Tibial nerve (tissue), 4 donors: Measurements from ENCODE around the gene NKX2-3. TPM values are rescaled to one million over a fixed set of nuclear protein-coding genes. Genes with fewer than 3 reads are reported as not detected.

Experiments
- DNase-seq, 2 donors: peaks; one replicate each; pipeline ENCODE4 v3.0.0-alpha.2; 2019; ENCODE audit warnings: low spot score in 2 of 2
- H3K27ac ChIP-seq, 4 donors: fragments of 200-600 bp; sonication (generic) in 3 of 4; one replicate each; pipeline ENCODE4 v1.5.1; 2017 to 2019; ENCODE audit warnings: mild to moderate bottlenecking in 1 of 4
- H3K27me3 ChIP-seq, 2 donors: fragments of 200-600 bp; sonication (generic) in 1 of 2; one replicate each; pipeline versions ENCODE4 v1.5.1 to v1.6.0; 2017 to 2019
- H3K36me3 ChIP-seq, 3 donors: fragments of 200-600 bp; sonication (generic); one replicate each; pipeline ENCODE4 v1.5.1; 2018 to 2019
- H3K4me1 ChIP-seq, 4 donors: fragments of 200-600 bp; sonication (generic) in 3 of 4; one replicate each; pipeline ENCODE4 v1.5.1; 2017 to 2019
- H3K4me3 ChIP-seq, 4 donors: fragments of 200-600 bp; sonication (generic) in 3 of 4; one replicate each; pipeline ENCODE4 v1.5.1; 2017 to 2019; ENCODE audit warnings: mild to moderate bottlenecking in 1 of 4, moderate library complexity in 1 of 4
- H3K9me3 ChIP-seq, 4 donors: fragments of 200-600 bp; sonication (generic) in 3 of 4; one replicate each; pipeline ENCODE4 v1.5.1; 2017 to 2019
- CTCF ChIP-seq, 5 experiments: fragments of 200-600 bp in 3 of 5; fragments of 450-650 bp in 2 of 5; sonication (generic) in 3 of 5; IDR thresholded peaks; one replicate each; pipeline ENCODE4 v1.5.1; 2016 to 2019; ENCODE audit warnings: antibody characterized with exemption in 5 of 5, mild to moderate bottlenecking in 3 of 5, moderate library complexity in 2 of 5
- EP300 ChIP-seq, 2 donors: sonication (generic); formaldehyde crosslinking; IDR thresholded peaks; one replicate each; pipeline ENCODE4 v1.6.1; 2017; ENCODE audit warnings: antibody characterized with exemption in 2 of 2, mild to moderate bottlenecking in 1 of 2
- POLR2A ChIP-seq, 2 donors: fragments of 450-650 bp; IDR thresholded peaks; one replicate each; pipeline ENCODE4 v1.6.1; 2017; ENCODE audit warnings: antibody characterized with exemption in 2 of 2, mild to moderate bottlenecking in 2 of 2, moderate library complexity in 2 of 2
- WGBS, 2 donors: methylation state at CpG; one replicate each; pipeline ENCODE4 v1.1.5; 2018; 5-methylcytosine and 5-hydroxymethylcytosine counted together
- total RNA-seq, 4 donors: library from RNA; depleted of rRNA; stranded (reverse); fragments of >200 nt; gene quantifications; one replicate each; pipeline ENCODE4 v1.1.0, GENCODE V29; 2016

NKX2-3 gene
- total RNA-seq, 4 donors from 2014 or later = not detected

- no peaks in the 10 kb centered on the region for H3K9me3 ChIP-seq
- no peak overlapping the region for H3K4me3 ChIP-seq
- peaks cover 0 to 55% of the 10 kb centered on the region in 2 donors for H3K27me3 ChIP-seq
- TF ChIP-seq CTCF (IDR thresholded peaks at IDR 0.05) (no peak), EP300 (IDR thresholded peaks at IDR 0.05) (no peak), POLR2A (IDR thresholded peaks at IDR 0.05) (no peak)
- WGBS, 2 donors = 62 to 66% methylated on average over 11 of the region's 11 CpGs
- no peak overlapping the region for H3K27ac ChIP-seq
- H3K4me1 ChIP-seq = peaks cover 0 to 5% (median 3%) of the 10 kb centered on the region in 4 donors
- no peak for DNase-seq
- H3K36me3 ChIP-seq = no peaks in the 10 kb centered on the region
These were observed 22.6 kb downstream of the NKX2-3 start for GRCh38 chr10:99555371-99555770.

- no peak for DNase-seq
These were observed 23.2 kb downstream of the NKX2-3 start for GRCh38 chr10:99555825-99556523.

GRCh38 chr10:99557044-99557443, 24.3 kb downstream of the NKX2-3 start:
- H3K36me3 ChIP-seq = no peaks in the 10 kb centered on the region
- TF ChIP-seq CTCF (IDR thresholded peaks at IDR 0.05) (no peak), EP300 (IDR thresholded peaks at IDR 0.05) (no peak), POLR2A (IDR thresholded peaks at IDR 0.05) (no peak)
- no peak overlapping the region for H3K4me3 ChIP-seq
- H3K9me3 ChIP-seq = no peaks in the 10 kb centered on the region
- no peaks in the 10 kb centered on the region for H3K4me1 ChIP-seq
- H3K27me3 ChIP-seq = peaks cover 0 to 40% of the 10 kb centered on the region in 2 donors
- no peak for DNase-seq
- H3K27ac ChIP-seq = no peak overlapping the region
- WGBS, 2 donors = 82 to 87% methylated on average over 5 of the region's 5 CpGs

More at GRCh38 chr10:99555825-99556523, 23.2 kb downstream of the NKX2-3 start:
- H3K27ac ChIP-seq = no peak overlapping the region
- 40 to 54% methylated on average over 6 of the region's 6 CpGs for WGBS, 2 donors
- H3K27me3 ChIP-seq = peaks cover 0 to 49% of the 10 kb centered on the region in 2 donors
- no peak overlapping the region for H3K4me3 ChIP-seq
- H3K4me1 ChIP-seq = peaks cover 0 to 5% (median 3%) of the 10 kb centered on the region in 4 donors
- TF ChIP-seq EP300 (IDR thresholded peaks at IDR 0.05) = no peak
- H3K9me3 ChIP-seq = no peaks in the 10 kb centered on the region
- no peaks in the 10 kb centered on the region for H3K36me3 ChIP-seq

- DNase-seq = no peak
- WGBS, 2 donors = 73 to 78% methylated on average over 4 of the region's 4 CpGs
- no peak overlapping the region for H3K27ac ChIP-seq
- no peaks in the 10 kb centered on the region for H3K4me1 ChIP-seq
- TF ChIP-seq EP300 (IDR thresholded peaks at IDR 0.05) = no peak
- TF ChIP-seq POLR2A (IDR thresholded peaks at IDR 0.05) = no peak
- no peaks in the 10 kb centered on the region for H3K9me3 ChIP-seq
- peaks cover 0 to 36% of the 10 kb centered on the region in 2 donors for H3K27me3 ChIP-seq
- no peaks in the 10 kb centered on the region for H3K36me3 ChIP-seq
- H3K4me3 ChIP-seq = no peak overlapping the region
These were observed 26.0 kb downstream of the NKX2-3 start for GRCh38 chr10:99558708-99559107.

- Histone ChIP-seq H3K27ac (no peak overlapping the region), H3K4me3 (no peak overlapping the region), H3K27me3 (peaks cover 0 to 18% of the 10 kb centered on the region in 2 donors), H3K36me3 (no peaks in the 10 kb centered on the region), H3K9me3 (no peaks in the 10 kb centered on the region), H3K4me1 (no peaks in the 10 kb centered on the region)
- peak in 1 of 2 donors; percentile 33 for DNase-seq
- TF ChIP-seq POLR2A (IDR thresholded peaks at IDR 0.05) (no peak), CTCF (IDR thresholded peaks at IDR 0.05) (peak; percentile 33 to 65 (median 46))
- WGBS, 2 donors = 35 to 37% methylated on average over 13 of the region's 13 CpGs
These were observed 27.8 kb downstream of the NKX2-3 start for GRCh38 chr10:99560277-99561126.

- Histone ChIP-seq H3K4me3 (no peak overlapping the region), H3K36me3 (no peaks in the 10 kb centered on the region), H3K27me3 (peaks cover 0 to 13% of the 10 kb centered on the region in 2 donors), H3K4me1 (no peaks in the 10 kb centered on the region), H3K27ac (no peak overlapping the region), H3K9me3 (no peaks in the 10 kb centered on the region)
- TF ChIP-seq CTCF (IDR thresholded peaks at IDR 0.05) (no peak), EP300 (IDR thresholded peaks at IDR 0.05) (no peak), POLR2A (IDR thresholded peaks at IDR 0.05) (no peak)
- DNase-seq = no peak
- 48 to 52% methylated on average over 2 of the region's 2 CpGs for WGBS, 2 donors
These were observed 29.9 kb downstream of the NKX2-3 start for GRCh38 chr10:99562631-99563030.
